IPS-18c (cell line): ENCODE data around the gene POM121.
"Not testable (repeated sequence)": the region's sequence is repeated elsewhere in the genome, so short reads cannot be mapped to it uniquely, and the experiment has no call there.

Experiments
- H3K4me3 ChIP-seq: 2 replicates; pipeline ENCODE4 v1.7.0; 2013; ENCODE audit warnings: low read depth, mild to moderate bottlenecking, low read length, moderate library complexity; ENCODE audit not compliant: insufficient read depth
- H3K9me3 ChIP-seq: one replicate; pipeline ENCODE4 v1.6.1; 2013; ENCODE audit warnings: mild to moderate bottlenecking, low read length, moderate library complexity; ENCODE audit not compliant: control insufficient read depth, insufficient read depth

Gene POM121

GRCh38 chr7:72974781-72975180 lies 49.9 kb downstream of the POM121 start:
- H3K4me3 ChIP-seq, H3K9me3 ChIP-seq: not testable (repeated sequence)

GRCh38 chr7:72975656-72976286 lies 50.9 kb downstream of the POM121 start:
- H3K4me3 ChIP-seq, H3K9me3 ChIP-seq: not testable (repeated sequence)

- H3K9me3 ChIP-seq, H3K4me3 ChIP-seq: not testable (repeated sequence)
Observed at GRCh38 chr7:72976434-72976833, 51.5 kb downstream of the POM121 start.

- H3K4me3 ChIP-seq, H3K9me3 ChIP-seq: not testable (repeated sequence)
Observed at GRCh38 chr7:72980382-72980781, 55.5 kb downstream of the POM121 start.

GRCh38 chr7:72982084-72982483 lies 57.2 kb downstream of the POM121 start:
- H3K4me3 ChIP-seq, H3K9me3 ChIP-seq: not testable (repeated sequence)

GRCh38 chr7:72990146-72990913 lies 65.4 kb downstream of the POM121 start:
- not testable (repeated sequence) for H3K4me3 ChIP-seq, H3K9me3 ChIP-seq

GRCh38 chr7:72995484-72995883 lies 70.6 kb downstream of the POM121 start:
- not testable (repeated sequence) for H3K9me3 ChIP-seq, H3K4me3 ChIP-seq

- H3K4me3 ChIP-seq, H3K9me3 ChIP-seq: not testable (repeated sequence)
Observed at GRCh38 chr7:72997447-72997846, 72.6 kb downstream of the POM121 start.

- H3K9me3 ChIP-seq, H3K4me3 ChIP-seq: not testable (repeated sequence)
Observed at GRCh38 chr7:72997887-72998468, 73.1 kb downstream of the POM121 start.
